Prostate gland (tissue), 2 donors: ENCODE results near the gene TFF1. TPM values are rescaled to one million over a fixed set of nuclear protein-coding genes. Genes with fewer than 3 reads are reported as not detected.

Source experiments
- DNase-seq: peaks from one replicate; pipeline ENCODE4 v3.0.0-alpha.2; 2019; ENCODE audit warnings: low spot score
- H3K27ac ChIP-seq, 2 donors: fragments of 200-600 bp; sonication (generic); 2 replicates each; pipeline ENCODE4 v1.5.1; 2017 to 2019
- H3K27me3 ChIP-seq: fragments of 200-600 bp; sonication (generic); replicated peaks from 2 replicates; pipeline ENCODE4 v1.5.1; 2019; ENCODE audit not compliant: insufficient read depth
- H3K36me3 ChIP-seq, 2 donors: fragments of 200-600 bp; sonication (generic); 1 replicate in 1 of 2; 2 replicates in 1 of 2; pipeline versions ENCODE4 v1.5.1 to v1.8.1; 2017 to 2019
- H3K4me1 ChIP-seq: fragments of 200-600 bp; sonication (generic); replicated peaks from 2 replicates; pipeline ENCODE4 v1.5.1; 2019
- H3K4me3 ChIP-seq, 2 donors: fragments of 200-600 bp; sonication (generic); 2 replicates each; pipeline ENCODE4 v1.5.1; 2017 to 2019
- H3K9me3 ChIP-seq: fragments of 200-600 bp; sonication (generic); 2 replicates; pipeline ENCODE4 v1.5.1; 2017
- POLR2A ChIP-seq: fragments of 450-650 bp; IDR thresholded peaks from one replicate; pipeline ENCODE4 v1.6.1; 2016; ENCODE audit warnings: antibody characterized with exemption, mild to moderate bottlenecking
- POLR2AphosphoS5 ChIP-seq: sonication (generic); formaldehyde crosslinking; IDR thresholded peaks from one replicate; pipeline ENCODE4 v1.6.1; 2017; ENCODE audit warnings: antibody characterized with exemption
- WGBS: methylation state at CpG from one replicate; pipeline ENCODE4 v1.1.5; 2018; 5-methylcytosine and 5-hydroxymethylcytosine counted together
- intact Hi-C: fragments of 100-400 bp; cut with DNase I; formaldehyde crosslinking; loops from one replicate; pipeline ENCODE4 v1.14.2; 2022
- total RNA-seq, 2 donors: library from RNA; depleted of rRNA; stranded (reverse); fragments of >200 nt; gene quantifications; one replicate each; pipeline ENCODE4 v1.1.0, GENCODE V29; 2016
- TF ChIP-seq, protein P1 (sequence below), 4 experiments: fragments of 200-600 bp in 2 of 4; fragments of 450-650 bp in 2 of 4; sonication (generic) in 2 of 4; IDR thresholded peaks; 1 replicate in 3 of 4; 2 replicates in 1 of 4; pipeline ENCODE4 v1.5.1; 2016 to 2019; ENCODE audit warnings: antibody characterized with exemption in 4 of 4, mild to moderate bottlenecking in 2 of 4, moderate library complexity in 2 of 4

The TFF1 gene
- total RNA-seq, result 10 to 100 TPM in 1 of 2 donors, 1 to 10 TPM in 1; 4.7 to 16.2 TPM

DNA sequence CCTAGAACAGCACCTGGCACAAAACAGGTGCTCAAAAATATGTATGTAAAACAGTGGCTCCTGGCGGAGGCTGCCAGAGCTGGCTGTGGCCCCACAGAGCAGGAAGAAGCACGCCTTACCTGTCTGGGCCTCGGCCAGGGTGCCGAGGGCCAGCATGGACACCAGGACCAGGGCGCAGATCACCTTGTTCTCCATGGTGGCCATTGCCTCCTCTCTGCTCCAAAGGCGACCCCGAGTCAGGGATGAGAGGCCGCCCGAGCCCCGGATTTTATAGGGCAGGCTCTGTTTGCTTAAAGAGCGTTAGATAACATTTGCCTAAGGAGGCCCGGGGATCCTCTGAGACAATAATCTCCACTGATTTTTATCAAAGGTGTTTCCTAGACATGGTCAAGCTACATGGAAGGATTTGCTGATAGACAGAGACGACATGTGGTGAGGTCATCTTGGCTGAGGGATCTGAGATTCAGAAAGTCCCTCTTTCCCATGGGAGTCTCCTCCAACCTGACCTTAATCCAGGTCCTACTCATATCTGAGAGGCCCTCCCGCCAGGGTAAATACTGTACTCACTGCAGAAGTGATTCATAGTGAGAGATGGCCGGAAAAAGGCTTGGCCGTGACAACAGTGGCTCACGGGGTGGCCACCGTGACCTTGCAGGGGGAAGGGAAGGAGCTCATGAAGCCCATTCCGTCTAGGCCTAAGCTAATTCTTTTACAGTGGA, at the start of gene TFF1:
Gene TFF1, minus strand, starts transcription at position 244 of the 719 bp plus-strand sequence. Its CDS starts 40 bp downstream, at position 204.
- H3K27ac ChIP-seq, result peak within 1 kb of the TSS; percentile 19 to 24
- peak; percentile 56 for DNase-seq
- H3K4me1 ChIP-seq, result no peaks in the 10 kb centered on the region
- H3K9me3 ChIP-seq, result no peaks in the 10 kb centered on the region
- 47% methylated on average over 19 of the region's 19 CpGs for WGBS
- no peak within 1 kb of the TSS for H3K4me3 ChIP-seq
- no peaks in the 10 kb centered on the region for H3K36me3 ChIP-seq
- no peaks in the 10 kb centered on the region for H3K27me3 ChIP-seq
- peak; percentile 40 for TF ChIP-seq POLR2AphosphoS5
- TF ChIP-seq POLR2A, result no peak
- TF ChIP-seq, protein P1, sequence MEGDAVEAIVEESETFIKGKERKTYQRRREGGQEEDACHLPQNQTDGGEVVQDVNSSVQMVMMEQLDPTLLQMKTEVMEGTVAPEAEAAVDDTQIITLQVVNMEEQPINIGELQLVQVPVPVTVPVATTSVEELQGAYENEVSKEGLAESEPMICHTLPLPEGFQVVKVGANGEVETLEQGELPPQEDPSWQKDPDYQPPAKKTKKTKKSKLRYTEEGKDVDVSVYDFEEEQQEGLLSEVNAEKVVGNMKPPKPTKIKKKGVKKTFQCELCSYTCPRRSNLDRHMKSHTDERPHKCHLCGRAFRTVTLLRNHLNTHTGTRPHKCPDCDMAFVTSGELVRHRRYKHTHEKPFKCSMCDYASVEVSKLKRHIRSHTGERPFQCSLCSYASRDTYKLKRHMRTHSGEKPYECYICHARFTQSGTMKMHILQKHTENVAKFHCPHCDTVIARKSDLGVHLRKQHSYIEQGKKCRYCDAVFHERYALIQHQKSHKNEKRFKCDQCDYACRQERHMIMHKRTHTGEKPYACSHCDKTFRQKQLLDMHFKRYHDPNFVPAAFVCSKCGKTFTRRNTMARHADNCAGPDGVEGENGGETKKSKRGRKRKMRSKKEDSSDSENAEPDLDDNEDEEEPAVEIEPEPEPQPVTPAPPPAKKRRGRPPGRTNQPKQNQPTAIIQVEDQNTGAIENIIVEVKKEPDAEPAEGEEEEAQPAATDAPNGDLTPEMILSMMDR (IDR thresholded peaks at IDR 0.05), result peak in 2 of 4 experiments; percentile 18 to 31
- intact Hi-C loops, result no loop called here

DNA sequence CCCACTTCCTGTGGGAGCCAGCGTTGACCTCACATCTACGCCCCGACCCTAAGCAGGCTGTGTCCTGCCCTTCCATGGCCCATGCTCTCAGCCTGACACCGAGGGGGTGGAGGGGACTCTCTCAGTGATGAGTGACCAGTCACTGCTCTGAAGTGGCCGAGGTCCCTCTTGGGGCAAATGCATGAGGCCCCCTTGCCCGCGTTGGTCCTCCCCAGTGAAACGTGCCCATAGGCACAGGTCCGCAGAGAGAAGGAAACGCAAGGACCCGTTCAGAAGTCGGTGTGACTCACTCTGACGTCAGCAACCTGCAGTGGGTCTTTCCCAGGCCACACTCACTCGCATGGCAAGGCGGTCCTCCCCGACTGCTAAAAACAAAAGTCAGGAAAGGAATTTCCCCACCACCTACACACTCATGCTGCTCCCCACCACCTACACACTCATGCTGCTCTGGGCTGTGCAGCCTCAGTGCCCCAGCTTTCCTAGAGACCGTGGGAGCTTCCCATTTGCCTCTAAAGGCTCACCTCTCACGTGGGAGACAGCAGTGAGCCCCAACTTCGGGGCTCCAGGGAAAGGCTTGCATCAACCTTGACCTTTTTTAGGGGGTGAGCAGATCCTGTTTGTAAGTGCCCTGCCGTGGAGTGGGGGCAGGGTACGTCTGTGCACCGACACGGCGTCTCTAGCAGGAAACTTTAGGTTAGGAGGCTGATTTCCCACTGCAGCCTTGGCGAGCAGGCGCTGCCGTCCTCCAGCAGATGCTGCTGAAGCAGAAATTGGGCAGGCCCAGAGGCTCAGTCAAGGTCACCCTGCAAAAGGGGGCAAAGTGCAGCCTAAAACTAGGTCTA, 48.8 kb upstream of the TFF1 start:
- Histone ChIP-seq H3K27me3 (no peaks in the 10 kb centered on the region), H3K4me3 (no peak overlapping the region), H3K9me3 (no peaks in the 10 kb centered on the region), H3K4me1 (no peaks in the 10 kb centered on the region), H3K27ac (no peak overlapping the region), H3K36me3 (no peaks in the 10 kb centered on the region)
- whole genome bisulfite sequencing, result 71% methylated on average over 27 of the region's 27 CpGs
- no peak for TF ChIP-seq POLR2A
- TF ChIP-seq, protein P1 (IDR thresholded peaks at IDR 0.05), result no peak
- TF ChIP-seq POLR2AphosphoS5, result no peak
- intact Hi-C loops, result no loop called here
- no peak for DNase-seq

- Histone ChIP-seq H3K4me1 (no peaks in the 10 kb centered on the region), H3K27ac (no peak overlapping the region), H3K27me3 (no peaks in the 10 kb centered on the region), H3K9me3 (no peaks in the 10 kb centered on the region), H3K36me3 (no peaks in the 10 kb centered on the region), H3K4me3 (no peak overlapping the region)
- no peak for TF ChIP-seq POLR2A
- TF ChIP-seq POLR2AphosphoS5, result no peak
- TF ChIP-seq, protein P1 (IDR thresholded peaks at IDR 0.05), result no peak
- DNase-seq, result no peak
- intact Hi-C loops, result no loop called here
- WGBS, result 96% methylated on average over 8 of the region's 8 CpGs
Measured at GRCh38 chr21:42414553-42414927, 48.2 kb upstream of the TFF1 start.

DNA sequence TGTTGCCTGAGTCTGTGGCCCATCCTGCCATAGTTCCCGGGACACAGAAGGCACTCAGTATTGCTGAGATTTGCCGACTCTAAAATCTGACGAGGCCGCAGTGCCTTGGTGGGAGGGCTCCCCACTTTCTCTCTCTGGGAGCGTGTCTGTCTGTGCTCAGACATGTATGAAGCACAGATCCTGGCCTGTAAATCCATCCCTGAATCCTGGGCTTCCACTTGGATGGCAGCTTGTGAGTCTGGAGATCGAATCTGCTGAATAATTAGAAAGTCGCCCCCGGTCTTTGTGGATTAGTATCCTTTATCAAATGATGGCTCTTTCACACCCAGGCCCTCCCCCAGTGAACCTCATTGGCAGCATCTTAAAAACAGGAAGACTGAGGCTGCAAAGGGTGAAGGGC, 47.7 kb upstream of the TFF1 start:
- no peak for DNase-seq
- no peaks in the 10 kb centered on the region for H3K9me3 ChIP-seq
- TF ChIP-seq, protein P1 (IDR thresholded peaks at IDR 0.05), result no peak
- TF ChIP-seq POLR2AphosphoS5, result no peak
- no peak for TF ChIP-seq POLR2A
- H3K4me1 ChIP-seq, result no peaks in the 10 kb centered on the region
- intact Hi-C loops, result no loop called here
- 94% methylated on average over 8 of the region's 8 CpGs for WGBS
- no peak overlapping the region for H3K4me3 ChIP-seq
- no peaks in the 10 kb centered on the region for H3K27me3 ChIP-seq
- no peak overlapping the region for H3K27ac ChIP-seq
- no peaks in the 10 kb centered on the region for H3K36me3 ChIP-seq
